ENCODE data around the gene CCL13.
A peak's percentile ranks its signal among the peaks of the same experiment; 100 is the strongest.

Gene CCL13

GRCh38 chr17:34386697-34387550, 30.6 kb downstream of the CCL13 start:
- DNase-seq, result peak; percentile 61

- no peak for DNase-seq
These were observed 31.3 kb downstream of the CCL13 start for GRCh38 chr17:34387566-34387965.

GRCh38 chr17:34389126-34389750, 33.0 kb downstream of the CCL13 start:
- DNase-seq, result no peak

- DNase-seq, result no peak
These were observed 34.4 kb downstream of the CCL13 start for GRCh38 chr17:34390649-34391048.

- DNase-seq, result no peak
These were observed 35.0 kb downstream of the CCL13 start for GRCh38 chr17:34391241-34391640.

- DNase-seq, result no peak
These were observed 37.1 kb downstream of the CCL13 start for GRCh38 chr17:34393401-34393800.

- no peak for DNase-seq
These were observed 41.0 kb downstream of the CCL13 start for GRCh38 chr17:34397265-34397664.

GRCh38 chr17:34398990-34399389, 42.7 kb downstream of the CCL13 start:
- peak; percentile 94 for DNase-seq

- no peak for DNase-seq
These were observed 43.4 kb downstream of the CCL13 start for GRCh38 chr17:34399725-34400124.

GRCh38 chr17:34400301-34400931, 44.1 kb downstream of the CCL13 start:
- no peak for DNase-seq

- no peak for DNase-seq
These were observed 44.9 kb downstream of the CCL13 start for GRCh38 chr17:34401165-34401564.

GRCh38 chr17:34403006-34403405, 46.7 kb downstream of the CCL13 start:
- DNase-seq, result peak; percentile 10

- DNase-seq, result peak; percentile 15
These were observed 49.9 kb downstream of the CCL13 start for GRCh38 chr17:34406226-34406625.
